ENCODE data around the gene GATA2. TPM values are rescaled to one million over a fixed set of nuclear protein-coding genes. Genes with fewer than 3 reads are reported as not detected.

The GATA2 gene
- total and polyA plus RNA-seq, 4 donors: 0.99 to 5.2 (median 4.4) TPM

DNA sequence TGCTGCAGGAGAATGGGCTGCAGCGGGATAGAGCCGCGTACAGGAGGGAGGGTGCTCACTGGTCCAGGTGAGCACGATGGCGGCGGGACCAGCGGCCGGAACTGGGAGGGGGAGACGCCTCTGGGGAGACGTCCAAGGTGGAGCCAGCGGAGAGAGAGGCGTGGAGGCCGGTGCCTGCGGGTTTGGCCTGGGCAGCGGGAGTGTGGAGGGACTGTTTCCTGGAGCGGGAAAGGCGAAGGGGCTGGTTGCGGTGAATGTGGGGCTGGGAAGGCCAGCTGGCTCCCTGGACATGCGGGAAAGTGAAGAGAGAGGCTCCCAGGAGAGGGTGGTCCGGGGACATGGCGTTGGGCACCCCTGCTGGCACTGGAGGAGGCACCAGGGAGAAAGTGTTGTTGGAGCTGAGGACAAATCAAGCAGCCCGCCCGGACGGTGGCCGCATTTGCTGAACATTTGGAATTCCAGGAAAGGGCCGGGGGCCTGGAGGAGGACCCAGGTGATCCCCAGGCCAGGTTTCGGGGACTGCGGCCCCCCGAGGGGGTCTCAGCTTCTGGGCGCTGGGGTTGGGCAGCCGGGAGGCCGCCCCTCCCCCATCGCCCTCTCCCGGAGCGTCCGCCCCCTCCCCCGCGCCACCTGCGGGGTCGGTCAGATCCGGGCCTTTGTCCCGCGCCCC lies 60.6 kb downstream of the GATA2 start:
- Histone ChIP-seq H3K27ac (ENCODE audit: low read depth, low read length) (no peak overlapping the region), H3K4me3 (ENCODE audit: low read depth, low read length) (no peak overlapping the region), H3K9me3 (ENCODE audit: control insufficient read depth, insufficient read depth, low read length) (no peaks in the 10 kb centered on the region), H3K27me3 (ENCODE audit: control insufficient read depth, insufficient read depth, low read length) (peaks cover 35% of the 10 kb centered on the region), H3K4me1 (ENCODE audit: control insufficient read depth, insufficient read depth, low read length) (peaks cover 15% of the 10 kb centered on the region), H3K36me3 (ENCODE audit: control insufficient read depth, insufficient read depth, low read length) (peaks cover 3% of the 10 kb centered on the region)
- peak in 2 of 6 donors; percentile 39 to 47 for DNase-seq (ENCODE audit: low read depth in 4 of 6, low spot score in 6 of 6)
- WGBS (ENCODE audit: insufficient coverage): 8% methylated on average over 40 of the region's 43 CpGs

DNA sequence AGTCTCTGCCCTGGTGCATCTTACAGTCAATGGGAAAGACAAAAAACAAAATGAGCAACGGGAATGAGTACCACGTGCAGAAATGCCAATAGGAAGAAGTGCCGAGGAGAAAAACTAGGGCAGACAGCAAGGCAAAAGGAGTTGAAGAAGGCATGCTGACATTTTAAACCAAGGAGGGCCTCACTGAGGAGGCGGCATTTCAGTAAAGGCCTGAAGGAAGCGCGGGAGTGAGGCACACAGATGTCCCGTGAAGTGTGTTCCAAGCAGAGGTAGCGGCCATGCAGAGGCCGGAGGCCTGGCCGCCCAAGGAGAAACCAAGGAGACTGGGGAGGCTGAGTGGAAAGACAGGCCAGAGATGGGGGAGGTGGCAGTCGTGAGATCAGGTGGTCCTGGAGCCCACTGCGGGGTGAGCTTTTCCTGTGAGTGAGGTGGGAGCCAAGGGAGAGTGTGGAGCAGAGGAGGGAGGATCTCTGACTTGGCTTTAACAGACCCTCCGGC lies 61.1 kb downstream of the GATA2 start:
- H3K27me3 ChIP-seq (ENCODE audit: control insufficient read depth, insufficient read depth, low read length): peaks cover 37% of the 10 kb centered on the region

DNA sequence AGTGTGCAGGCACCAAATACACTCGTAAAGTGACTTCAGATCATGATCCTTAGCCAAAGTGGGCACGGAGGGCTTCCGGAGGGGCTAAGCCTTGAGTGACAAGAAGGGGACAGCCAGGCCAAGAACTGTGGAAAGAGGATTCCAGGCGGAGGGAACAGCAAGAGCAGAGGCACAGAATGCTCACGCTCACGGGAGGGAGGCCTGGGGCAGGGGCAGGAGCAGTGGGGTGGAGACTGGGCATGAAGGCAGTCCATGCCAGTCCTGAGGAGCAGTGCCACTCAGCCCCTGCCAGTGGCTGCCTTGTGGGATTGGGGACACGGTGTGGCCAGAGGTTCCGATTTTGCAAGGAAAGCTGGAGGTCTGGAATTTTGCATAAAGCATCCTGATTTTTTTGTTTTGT lies 62.3 kb downstream of the GATA2 start:
- Histone ChIP-seq H3K9me3 (ENCODE audit: control insufficient read depth, insufficient read depth, low read length) (no peaks in the 10 kb centered on the region), H3K27ac (ENCODE audit: low read depth, low read length) (no peak overlapping the region), H3K27me3 (ENCODE audit: control insufficient read depth, insufficient read depth, low read length) (peaks cover 44% of the 10 kb centered on the region), H3K4me1 (ENCODE audit: control insufficient read depth, insufficient read depth, low read length) (peaks cover 26% of the 10 kb centered on the region), H3K36me3 (ENCODE audit: control insufficient read depth, insufficient read depth, low read length) (peaks cover 3% of the 10 kb centered on the region), H3K4me3 (ENCODE audit: low read depth, low read length) (no peak overlapping the region)
- 67% methylated on average over 8 of the region's 8 CpGs for WGBS (ENCODE audit: insufficient coverage)
- DNase-seq (ENCODE audit: low read depth in 4 of 6, low spot score in 6 of 6): no peak

More for the DNA sequence above, 61.1 kb downstream of the GATA2 start:
- WGBS (ENCODE audit: insufficient coverage): 52% methylated on average over 13 of the region's 13 CpGs
- no peaks in the 10 kb centered on the region for H3K9me3 ChIP-seq (ENCODE audit: control insufficient read depth, insufficient read depth, low read length)
- DNase-seq (ENCODE audit: low read depth in 4 of 6, low spot score in 6 of 6): no peak
- H3K4me3 ChIP-seq (ENCODE audit: low read depth, low read length): no peak overlapping the region
- peaks cover 16% of the 10 kb centered on the region for H3K4me1 ChIP-seq (ENCODE audit: control insufficient read depth, insufficient read depth, low read length)
- peaks cover 3% of the 10 kb centered on the region for H3K36me3 ChIP-seq (ENCODE audit: control insufficient read depth, insufficient read depth, low read length)
- no peak overlapping the region for H3K27ac ChIP-seq (ENCODE audit: low read depth, low read length)

DNA sequence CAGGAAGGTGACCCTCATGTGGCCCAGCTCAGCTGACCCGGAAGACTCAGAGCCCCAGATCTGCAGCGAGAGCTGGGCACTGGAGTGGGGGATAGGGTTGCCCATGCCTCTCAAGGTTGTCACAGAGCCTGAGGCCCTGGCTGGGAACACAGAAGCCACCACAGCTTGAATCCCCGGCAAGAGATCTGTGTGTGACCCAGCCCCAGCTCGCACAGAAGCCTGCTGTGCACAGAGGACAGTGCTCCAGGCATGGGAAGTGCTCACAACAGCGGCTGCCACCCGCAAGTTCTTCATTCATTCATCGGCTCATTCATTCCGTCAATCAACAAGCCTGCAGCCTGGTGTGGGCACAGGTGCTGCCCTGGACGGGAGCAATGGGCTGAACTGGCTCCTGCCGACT lies 62.7 kb downstream of the GATA2 start:
- DNase-seq (ENCODE audit: low read depth in 4 of 6, low spot score in 6 of 6): no peak
- H3K27me3 ChIP-seq (ENCODE audit: control insufficient read depth, insufficient read depth, low read length): peaks cover 46% of the 10 kb centered on the region
- no peaks in the 10 kb centered on the region for H3K9me3 ChIP-seq (ENCODE audit: control insufficient read depth, insufficient read depth, low read length)
- H3K4me3 ChIP-seq (ENCODE audit: low read depth, low read length): no peak overlapping the region
- peaks cover 3% of the 10 kb centered on the region for H3K36me3 ChIP-seq (ENCODE audit: control insufficient read depth, insufficient read depth, low read length)
- WGBS (ENCODE audit: insufficient coverage): 48% methylated on average over 10 of the region's 10 CpGs
- no peak overlapping the region for H3K27ac ChIP-seq (ENCODE audit: low read depth, low read length)
- H3K4me1 ChIP-seq (ENCODE audit: control insufficient read depth, insufficient read depth, low read length): peaks cover 27% of the 10 kb centered on the region

DNA sequence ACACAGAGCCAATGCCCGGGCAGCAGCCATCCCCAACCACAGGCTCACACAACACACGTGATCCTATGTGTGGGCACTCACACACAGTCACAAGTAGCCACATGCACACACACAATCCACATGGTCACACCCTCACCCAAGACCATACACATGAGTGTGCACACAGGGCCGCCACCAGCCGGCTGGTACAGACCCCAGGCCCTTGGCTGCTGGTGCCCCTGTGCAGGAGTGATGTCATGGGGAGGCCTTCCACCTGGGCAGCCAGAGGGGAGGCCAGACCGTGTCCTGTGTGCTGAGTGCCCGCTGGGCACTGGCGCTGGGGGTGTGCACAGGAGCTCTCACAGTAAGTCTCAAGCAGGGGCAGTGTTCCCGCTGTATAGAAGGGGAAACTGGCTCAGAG lies 63.2 kb downstream of the GATA2 start:
- DNase-seq (ENCODE audit: low read depth in 4 of 6, low spot score in 6 of 6): no peak
- peaks cover 48% of the 10 kb centered on the region for H3K27me3 ChIP-seq (ENCODE audit: control insufficient read depth, insufficient read depth, low read length)
- H3K4me3 ChIP-seq (ENCODE audit: low read depth, low read length): no peak overlapping the region

More for the DNA sequence above, 63.2 kb downstream of the GATA2 start:
- 94% methylated on average over 8 of the region's 8 CpGs for WGBS (ENCODE audit: insufficient coverage)
- Histone ChIP-seq H3K9me3 (ENCODE audit: control insufficient read depth, insufficient read depth, low read length) (no peaks in the 10 kb centered on the region), H3K27ac (ENCODE audit: low read depth, low read length) (no peak overlapping the region), H3K4me1 (ENCODE audit: control insufficient read depth, insufficient read depth, low read length) (peaks cover 27% of the 10 kb centered on the region), H3K36me3 (ENCODE audit: control insufficient read depth, insufficient read depth, low read length) (peaks cover 3% of the 10 kb centered on the region)

Other genes with a start within 250 kb of the GATA2 start
- not detected for gene DNAJB8, start 26.3 kb downstream of the GATA2 start, total RNA-seq
- gene DNAJB8, start 26.3 kb downstream of the GATA2 start, polyA plus RNA-seq (ENCODE audit: insufficient read length in 2 of 2): not detected
- gene RPN1, start 157.6 kb upstream of the GATA2 start, total RNA-seq: 100 to 1,000 TPM; 250 to 260 TPM
- gene RPN1, start 157.6 kb upstream of the GATA2 start, polyA plus RNA-seq (ENCODE audit: insufficient read length in 2 of 2): 100 to 1,000 TPM; 142 to 147 TPM
- gene RAB7A, start 233.0 kb upstream of the GATA2 start, total RNA-seq: 10 to 100 TPM; 72.8 to 79.1 TPM
- 100 to 1,000 TPM; 326 to 392 TPM for gene RAB7A, start 233.0 kb upstream of the GATA2 start, polyA plus RNA-seq (ENCODE audit: insufficient read length in 2 of 2)

All from spinal cord (tissue), 10 donors.